ENCODE results near the gene RNF26.

GRCh38 chr11:119382101-119382500 lies 47.8 kb downstream of the RNF26 start:
- TF ChIP-seq POLR2A (IDR thresholded peaks at IDR 0.05; ENCODE audit: low read depth, low read length): no peak
- TF ChIP-seq TAF1 (IDR thresholded peaks at IDR 0.05; ENCODE audit: low read depth, low read length): no peak
- no peak for TF ChIP-seq POLR2AphosphoS5 (IDR thresholded peaks at IDR 0.05; ENCODE audit: low read depth, low read length)
- no peak for TF ChIP-seq SPI1 (IDR thresholded peaks at IDR 0.05; ENCODE audit: low read depth, low read length)
- TF ChIP-seq POU2F2 (IDR thresholded peaks at IDR 0.05; ENCODE audit: low read depth, low read length): no peak
- no peak for TF ChIP-seq PAX5 (IDR thresholded peaks at IDR 0.05; ENCODE audit: insufficient read depth, low read length, severe bottlenecking)
